NT2/D1 (cell line): Measurements from ENCODE around the gene NFIA.

ENCODE experiments used
- YY1 ChIP-seq: IDR thresholded peaks from 2 replicates; pipeline ENCODE4 v1.6.1; 2011; ENCODE audit not compliant: insufficient read length, insufficient read depth
- ZNF274 ChIP-seq: IDR thresholded peaks from 2 replicates; pipeline ENCODE4 v1.6.1; 2011; ENCODE audit warnings: mild to moderate bottlenecking, low read depth, low read length

- TF ChIP-seq ZNF274 (no peak), YY1 (no peak)
Observed at GRCh38 chr1:61486783-61487536, 404.6 kb downstream of the NFIA start.
